Embryonic facial prominence (tissue), 1 donor: ENCODE data around the gene CD27.
A peak's percentile ranks its signal among the peaks of the same experiment; 100 is the strongest.
"Not testable (repeated sequence)": the region's sequence is repeated elsewhere in the genome, so short reads cannot be mapped to it uniquely, and the experiment has no call there.

Source experiments
- DNase-seq: peaks from one replicate; pipeline ENCODE4 v3.0.0-alpha.2; 2016; ENCODE audit errors: extremely low spot score

The CD27 gene

GRCh38 chr12:6488240-6488639 is 43.5 kb downstream of the CD27 start:
- no peak for DNase-seq

GRCh38 chr12:6489449-6489848 is 44.7 kb downstream of the CD27 start:
- DNase-seq, result no peak

- DNase-seq, result not testable (repeated sequence)
Observed at GRCh38 chr12:6490673-6491072, 45.9 kb downstream of the CD27 start.

GRCh38 chr12:6492838-6493496 is 48.2 kb downstream of the CD27 start, which contains the start of gene MRPL51:
MRPL51 (minus strand) TSS chr12:6493262; CDS start chr12:6493136, 126 bp downstream.
- peak; percentile 92 for DNase-seq

GRCh38 chr12:6493497-6494257 is 48.9 kb downstream of the CD27 start, which contains the start of gene NCAPD2:
NCAPD2 (plus strand) TSS chr12:6494102; CDS start chr12:6495099, 997 bp downstream.
- peak; percentile 92 for DNase-seq

GRCh38 chr12:6494258-6494743 is 49.5 kb downstream of the CD27 start:
- DNase-seq, result no peak

GRCh38 chr12:6494968-6495367 is 50.2 kb downstream of the CD27 start:
- DNase-seq, result no peak

- DNase-seq, result not testable (repeated sequence)
Observed at GRCh38 chr12:6497291-6497690, 52.5 kb downstream of the CD27 start.

GRCh38 chr12:6500466-6500865 is 55.7 kb downstream of the CD27 start:
- DNase-seq, result no peak
